NCI-H1694 (cell line): ENCODE results near the gene MGAT3.

Source experiments
- DNase-seq: peaks from one replicate; lab custom pipeline; 2025; lab: John Stamatoyannopoulos, UW

The MGAT3 gene

DNA sequence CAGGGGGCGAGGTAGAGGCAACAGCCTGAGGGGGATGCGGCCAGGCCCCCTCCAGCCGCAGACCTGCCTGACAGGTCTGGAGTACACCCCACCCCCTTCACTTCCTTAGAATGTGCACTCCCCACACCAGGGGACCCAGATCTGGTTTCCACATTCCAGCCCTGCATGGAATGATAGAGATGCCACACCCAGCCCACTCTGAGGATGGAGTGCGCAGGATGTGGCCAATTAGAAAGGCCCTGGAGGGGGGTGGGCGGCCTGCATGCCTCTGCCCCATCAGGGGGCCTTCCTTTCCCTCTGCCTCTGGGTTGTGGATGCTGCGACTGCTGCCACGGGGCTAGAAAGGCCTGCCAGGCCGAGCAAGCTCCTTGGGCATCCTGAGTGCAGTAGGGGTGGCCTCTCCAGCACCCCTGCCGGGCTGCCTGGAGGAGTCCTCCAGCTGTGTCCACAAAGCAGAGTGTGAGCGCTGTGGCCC lies 28.2 kb upstream of the MGAT3 start:
- no peak for DNase-seq

DNA sequence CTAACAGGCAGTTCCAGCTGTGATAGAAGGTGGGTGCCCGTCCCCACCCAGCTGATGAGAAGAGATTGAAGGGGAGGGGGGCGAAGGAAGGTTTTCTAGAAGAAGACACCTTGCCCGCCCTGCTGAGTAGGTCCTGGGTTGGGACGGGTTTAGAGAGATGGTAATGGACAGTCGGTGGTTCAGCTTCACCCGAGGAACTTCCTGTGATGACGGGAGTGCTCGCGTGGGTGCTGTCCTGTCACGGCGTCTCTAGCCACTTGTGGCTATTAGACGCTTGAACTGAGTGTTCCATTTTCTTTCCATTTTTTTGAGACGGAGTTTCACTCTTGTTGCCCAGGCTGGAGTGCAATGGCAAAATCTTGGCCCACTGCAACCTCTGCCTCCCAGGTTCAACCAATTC lies 27.6 kb upstream of the MGAT3 start:
- DNase-seq = no peak

DNA sequence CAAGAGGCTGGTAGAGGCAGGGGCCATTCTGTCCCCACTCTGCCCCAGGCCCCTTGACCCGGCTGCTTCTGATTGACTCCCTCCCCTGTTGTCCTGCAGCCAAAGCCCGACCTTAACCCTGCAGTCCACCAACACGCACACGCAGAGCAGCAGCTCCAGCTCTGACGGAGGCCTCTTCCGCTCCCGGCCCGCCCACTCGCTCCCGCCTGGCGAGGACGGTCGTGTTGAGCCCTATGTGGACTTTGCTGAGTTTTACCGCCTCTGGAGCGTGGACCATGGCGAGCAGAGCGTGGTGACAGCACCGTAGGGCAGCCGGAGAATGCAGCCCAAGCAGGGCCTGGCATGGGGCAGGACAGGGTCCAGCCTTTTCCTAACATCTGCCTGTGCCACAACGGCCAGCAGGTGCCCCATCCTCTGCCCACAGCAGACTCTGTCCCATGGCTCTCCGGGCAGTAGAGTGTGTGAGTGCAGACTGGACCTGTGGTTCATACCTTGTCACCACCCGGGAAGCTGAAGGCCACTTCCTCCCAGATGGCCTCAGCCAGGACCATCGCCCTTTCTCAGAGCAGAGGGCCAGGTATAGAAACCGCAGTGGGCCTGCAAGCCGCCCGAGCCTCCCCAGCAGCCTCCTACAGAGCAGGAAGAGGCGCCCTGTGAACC lies 26.8 kb upstream of the MGAT3 start:
- DNase-seq = no peak

DNA sequence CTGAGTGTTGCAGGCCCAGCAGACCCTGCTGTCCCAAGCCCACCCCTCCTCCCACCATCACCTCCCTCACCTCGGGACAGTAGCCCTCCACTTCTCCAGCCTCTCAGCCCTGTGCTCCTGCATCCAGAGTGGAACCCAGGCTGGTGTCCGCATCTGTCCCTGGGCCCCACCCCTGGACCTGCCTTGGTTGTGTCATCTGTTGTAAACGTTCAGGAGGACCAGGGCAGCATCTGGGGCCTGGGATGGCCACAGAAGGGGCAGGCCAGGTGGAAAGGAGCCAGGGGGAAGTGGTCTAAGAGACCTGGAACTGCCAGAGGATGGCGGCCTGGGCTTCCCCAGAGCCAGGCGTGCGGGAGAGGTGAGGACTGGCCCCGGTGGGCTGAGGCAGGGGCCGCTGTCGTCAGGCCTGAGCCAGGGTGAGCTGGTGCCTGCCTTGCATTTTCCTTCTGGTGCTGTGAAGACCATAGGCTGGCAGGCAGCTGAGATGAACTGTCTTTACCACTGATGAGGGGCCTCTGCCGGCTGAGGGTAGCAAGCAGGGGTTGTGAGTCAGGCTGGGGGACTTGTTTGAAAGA lies 26.1 kb upstream of the MGAT3 start:
- no peak for DNase-seq

DNA sequence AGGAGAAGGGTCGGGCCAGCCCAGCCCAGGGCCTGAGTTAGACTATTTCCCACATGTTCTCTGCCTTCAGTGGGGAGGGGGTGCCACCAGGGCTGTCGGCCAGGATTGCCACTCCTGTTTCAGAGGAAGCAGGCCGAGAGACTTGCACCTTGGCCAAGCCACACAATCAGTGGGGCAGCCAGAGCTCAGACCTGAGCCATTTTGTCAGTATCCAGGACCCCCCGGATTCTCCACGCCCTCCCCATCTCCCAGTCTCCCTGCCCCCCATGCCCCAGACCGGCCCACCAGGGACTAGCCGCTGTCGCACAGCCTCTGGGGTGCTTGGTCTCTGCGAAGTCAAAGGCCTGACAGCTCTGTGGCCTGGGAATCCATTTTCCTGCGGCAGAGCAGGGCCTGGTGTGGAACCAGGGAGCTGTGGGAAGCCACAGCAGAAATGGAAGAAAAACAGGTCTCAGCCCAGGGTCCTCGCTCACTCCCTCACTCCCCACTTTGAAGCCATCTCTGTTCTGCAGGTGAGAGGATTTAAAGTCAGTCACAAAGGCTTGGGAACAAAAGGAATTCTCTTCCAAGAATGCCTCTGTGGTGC lies 25.5 kb upstream of the MGAT3 start:
- DNase-seq = no peak

DNA sequence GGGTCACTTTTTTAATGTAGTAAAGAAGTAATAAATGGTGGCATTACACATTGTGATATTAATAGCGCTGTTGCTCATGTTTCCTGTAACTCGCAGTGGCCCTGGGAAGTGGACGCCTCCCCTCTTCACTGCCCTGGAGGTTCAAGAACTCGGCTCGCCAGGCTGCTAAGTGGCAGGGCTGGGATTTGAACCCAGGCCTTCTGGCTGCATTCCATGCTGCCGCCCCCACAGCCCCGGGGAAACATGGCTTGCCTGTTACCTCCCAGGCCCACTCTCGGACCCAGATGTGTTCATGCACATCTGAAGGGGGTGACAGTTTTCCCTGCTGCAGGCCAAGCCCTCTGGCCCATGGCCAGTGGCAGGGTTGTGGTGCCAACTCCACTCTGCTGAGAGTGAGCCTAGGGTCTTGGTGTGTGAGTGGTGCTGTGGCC lies 25.0 kb upstream of the MGAT3 start:
- no peak for DNase-seq

DNA sequence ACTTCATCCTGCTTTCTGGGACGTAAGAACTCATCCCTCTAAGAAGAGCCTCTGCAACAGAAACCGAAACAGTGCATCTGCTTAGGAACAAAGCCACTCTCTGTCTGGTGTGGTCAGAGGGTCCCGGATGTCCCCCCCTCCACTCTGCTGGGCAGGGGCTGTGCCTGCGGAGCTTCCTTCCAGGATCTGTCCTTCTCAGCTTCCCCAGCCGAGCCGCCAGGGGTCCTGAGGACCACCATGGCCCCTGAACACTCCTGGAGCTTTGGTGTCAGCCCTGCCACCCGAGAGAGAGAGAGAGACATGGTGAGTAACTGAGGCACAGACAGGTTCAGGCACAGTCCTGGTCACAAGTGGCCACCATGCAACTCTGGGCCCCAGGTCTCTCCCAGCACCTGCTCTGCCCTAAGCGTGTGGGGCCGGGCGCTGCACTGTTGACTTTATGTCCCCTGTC lies 24.4 kb upstream of the MGAT3 start:
- DNase-seq = no peak

DNA sequence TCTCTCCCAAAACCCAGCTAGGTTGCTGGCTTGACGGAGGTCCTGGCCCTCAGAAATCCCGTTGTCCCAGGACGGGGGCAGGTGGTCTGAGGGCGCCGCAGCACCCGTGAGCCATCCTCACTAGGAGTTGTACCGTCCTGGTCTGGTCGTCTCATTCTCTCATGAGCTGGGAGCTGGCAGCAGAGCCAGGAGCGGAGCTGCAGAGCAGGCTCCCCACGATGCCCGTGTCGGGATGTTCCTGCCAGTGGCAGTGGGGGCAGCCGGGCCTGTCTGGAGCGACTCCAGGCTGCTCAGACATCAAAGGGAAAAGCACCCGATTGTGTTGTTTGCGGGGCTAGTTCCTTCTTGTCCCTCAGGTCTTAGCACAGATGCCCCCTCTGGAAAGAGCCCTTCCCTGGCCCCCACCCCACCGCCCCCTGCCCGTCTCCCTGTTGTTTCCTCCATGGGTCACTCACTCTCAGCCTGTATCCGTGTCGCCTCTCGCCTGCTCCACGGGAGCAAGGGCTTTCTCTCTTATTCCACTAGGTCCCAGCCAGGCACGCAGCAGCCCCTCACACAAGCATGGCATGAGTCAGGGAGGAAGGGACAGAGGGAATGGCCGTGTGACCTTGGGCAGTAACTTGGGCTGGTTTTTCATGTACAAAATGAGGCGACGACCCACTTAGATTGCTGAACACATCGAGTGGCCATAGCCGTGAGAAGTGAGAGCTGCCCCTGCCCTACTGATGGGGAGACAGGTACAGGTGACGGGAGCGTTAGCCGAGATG lies 23.2 kb upstream of the MGAT3 start:
- DNase-seq = no peak

DNA sequence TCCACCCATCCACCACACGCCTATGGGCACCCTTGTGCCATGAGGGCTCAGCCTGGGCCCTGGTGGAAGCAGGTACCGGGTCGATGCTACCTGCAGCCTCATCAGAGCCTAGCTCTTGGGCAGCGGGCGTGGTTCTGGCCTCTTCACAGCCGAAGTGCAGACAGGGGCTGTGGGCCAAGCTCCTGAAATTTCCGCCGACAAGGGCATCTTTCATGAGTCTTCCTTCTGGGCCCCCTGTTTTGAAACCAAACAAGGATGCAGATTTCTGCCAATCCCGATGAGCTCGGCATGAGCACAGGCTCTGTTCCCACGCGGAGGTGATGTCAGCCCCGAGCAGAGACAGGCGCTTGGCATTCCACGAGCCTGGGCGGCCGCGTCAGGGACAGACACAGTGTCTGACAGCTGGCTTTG lies 22.6 kb upstream of the MGAT3 start:
- no peak for DNase-seq

DNA sequence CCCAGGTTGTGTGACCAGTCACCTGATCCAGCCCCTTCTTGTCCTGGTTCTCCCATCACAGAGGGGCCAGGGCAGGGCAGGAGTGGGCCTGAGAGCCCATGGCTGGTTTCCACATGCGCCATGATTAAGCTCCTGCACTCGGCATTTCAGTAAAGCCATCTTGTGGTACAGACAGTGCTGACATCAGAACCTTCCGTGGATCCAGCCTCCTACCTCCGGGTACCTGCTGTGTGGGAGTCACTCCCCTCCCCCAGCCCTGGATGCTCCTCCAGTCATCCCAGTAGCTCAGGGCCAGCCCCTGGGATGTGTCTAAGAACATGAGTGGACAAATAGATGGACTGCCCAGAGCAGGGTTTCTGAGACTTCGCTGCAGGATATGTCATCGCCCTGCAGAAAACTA lies 22.1 kb upstream of the MGAT3 start:
- DNase-seq = no peak

DNA sequence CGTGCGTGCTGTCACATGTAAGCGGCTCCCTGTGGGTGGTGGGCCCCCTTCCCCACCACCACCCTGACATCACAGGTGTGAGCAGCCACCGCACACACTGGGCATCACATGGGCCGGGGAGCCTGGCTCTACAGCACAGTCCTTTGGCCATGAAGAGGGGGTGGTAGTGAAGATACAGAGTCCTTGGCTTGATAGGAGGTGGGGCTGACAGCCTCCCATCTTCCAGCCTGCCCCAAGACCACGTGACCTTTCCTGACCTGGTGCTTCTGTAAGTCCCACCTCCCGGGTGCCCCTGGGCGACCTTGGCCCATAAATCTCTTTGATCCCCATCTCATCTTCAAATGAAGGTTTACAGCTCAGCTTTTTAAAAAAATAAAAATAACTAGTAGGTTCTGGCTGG lies 21.2 kb upstream of the MGAT3 start:
- no peak for DNase-seq

DNA sequence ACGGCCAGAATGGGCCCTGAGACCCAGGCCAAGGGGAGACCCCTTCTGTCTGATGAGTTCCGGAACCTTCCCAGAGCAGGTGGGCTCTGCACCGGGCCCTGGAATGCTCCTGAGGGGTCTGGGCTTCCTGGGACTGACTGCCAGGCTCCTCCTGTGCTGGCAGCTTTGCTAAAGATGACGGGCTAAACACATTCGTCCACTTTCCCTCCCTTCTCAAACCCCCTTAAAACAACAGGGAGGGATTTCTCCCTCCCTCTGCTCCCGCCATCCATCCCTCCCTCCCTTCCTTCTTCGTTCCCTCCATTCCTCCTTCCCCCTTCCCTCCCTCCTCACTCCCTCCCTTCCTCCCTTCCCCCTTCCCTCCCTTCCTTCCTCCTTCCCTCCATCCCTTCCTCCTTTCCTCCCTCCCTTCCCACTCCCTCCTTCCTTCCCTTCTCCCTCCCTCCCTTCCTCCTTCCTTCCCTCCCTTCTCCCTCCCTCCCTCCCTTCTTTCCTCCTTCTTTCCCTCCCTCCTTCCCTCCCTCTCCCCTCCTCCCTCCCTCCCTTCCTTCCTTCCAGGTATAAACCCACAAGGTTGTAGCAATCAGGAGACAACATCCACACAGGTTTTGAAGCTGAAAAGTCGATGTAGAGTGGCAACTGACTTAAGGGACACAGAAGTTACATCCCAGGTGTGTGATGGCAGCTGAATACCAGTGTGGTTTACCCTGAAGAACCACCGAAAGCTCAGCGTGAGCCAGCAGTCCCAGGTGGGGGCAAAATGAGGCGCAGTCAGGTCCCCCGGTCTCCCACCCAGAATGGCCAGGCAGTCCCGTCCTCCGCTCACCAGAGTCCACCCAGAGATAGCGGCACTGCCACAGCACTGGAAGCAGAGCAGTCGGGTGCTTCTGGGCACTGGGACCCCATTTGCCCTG lies 18.8 kb upstream of the MGAT3 start:
- DNase-seq = no peak

DNA sequence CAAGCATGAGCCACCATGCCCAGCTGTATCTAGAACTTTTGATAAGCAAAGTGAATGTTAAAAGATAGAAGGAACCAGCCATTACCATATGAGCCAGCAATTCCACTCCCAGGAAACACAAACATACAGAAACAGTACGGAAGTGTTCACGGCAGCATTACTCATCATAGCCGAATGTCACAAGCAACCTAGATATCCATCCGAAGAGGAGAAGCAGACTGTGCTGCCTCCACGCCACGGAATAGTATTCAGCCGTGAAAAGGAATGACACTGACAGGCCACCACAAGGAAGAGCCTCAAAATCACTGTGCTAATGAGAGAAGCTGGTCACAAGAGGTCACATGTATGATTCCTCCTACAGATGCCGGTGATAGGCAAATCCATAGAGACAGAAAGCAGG lies 17.6 kb upstream of the MGAT3 start:
- no peak for DNase-seq

DNA sequence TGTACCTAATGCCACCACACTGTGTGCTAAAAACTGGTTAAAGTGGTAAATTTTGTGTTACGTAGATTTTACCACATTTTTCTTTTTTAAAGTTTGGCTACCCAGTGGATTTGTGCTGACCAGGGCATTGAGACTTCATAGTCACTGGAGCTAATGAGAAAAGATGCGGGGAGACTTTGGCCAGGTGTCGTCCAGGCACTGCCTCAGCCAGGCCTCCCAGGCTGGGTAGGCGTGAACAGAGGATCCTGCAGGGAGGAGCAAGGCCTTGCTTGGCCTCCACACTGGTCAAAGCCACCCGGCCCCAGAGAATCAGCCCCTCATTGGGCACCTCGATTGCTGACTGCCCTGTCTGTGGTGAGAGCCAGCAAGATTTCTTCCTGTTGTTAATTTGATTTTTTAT lies 13.4 kb upstream of the MGAT3 start:
- no peak for DNase-seq

DNA sequence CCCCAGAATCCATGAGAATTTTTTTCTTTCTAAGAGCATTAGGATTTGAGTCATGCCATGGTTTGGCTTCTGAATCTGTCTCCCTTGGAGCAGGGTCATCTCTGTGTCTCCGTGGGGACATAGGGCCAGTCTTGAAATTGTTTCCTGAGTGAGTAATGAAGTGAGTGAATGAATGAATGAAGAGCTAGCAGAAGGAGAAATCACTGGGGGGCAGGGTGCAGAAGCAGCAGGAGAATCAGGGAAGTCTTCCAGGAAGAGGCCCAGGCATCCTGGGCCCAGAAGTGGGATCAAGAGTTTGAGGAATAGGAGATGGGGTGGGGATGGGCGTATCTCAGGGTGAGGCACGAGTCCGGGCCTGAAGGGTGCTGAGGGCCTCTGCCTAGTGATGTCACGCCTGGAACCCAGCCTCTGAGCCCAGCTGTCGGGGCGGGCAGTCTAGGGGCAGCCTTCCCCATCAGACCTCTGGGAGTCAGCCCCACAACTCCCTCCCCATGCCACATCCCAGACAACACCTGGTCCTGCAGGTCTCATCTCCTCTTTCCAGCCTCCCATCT lies 12.5 kb upstream of the MGAT3 start:
- no peak for DNase-seq

DNA sequence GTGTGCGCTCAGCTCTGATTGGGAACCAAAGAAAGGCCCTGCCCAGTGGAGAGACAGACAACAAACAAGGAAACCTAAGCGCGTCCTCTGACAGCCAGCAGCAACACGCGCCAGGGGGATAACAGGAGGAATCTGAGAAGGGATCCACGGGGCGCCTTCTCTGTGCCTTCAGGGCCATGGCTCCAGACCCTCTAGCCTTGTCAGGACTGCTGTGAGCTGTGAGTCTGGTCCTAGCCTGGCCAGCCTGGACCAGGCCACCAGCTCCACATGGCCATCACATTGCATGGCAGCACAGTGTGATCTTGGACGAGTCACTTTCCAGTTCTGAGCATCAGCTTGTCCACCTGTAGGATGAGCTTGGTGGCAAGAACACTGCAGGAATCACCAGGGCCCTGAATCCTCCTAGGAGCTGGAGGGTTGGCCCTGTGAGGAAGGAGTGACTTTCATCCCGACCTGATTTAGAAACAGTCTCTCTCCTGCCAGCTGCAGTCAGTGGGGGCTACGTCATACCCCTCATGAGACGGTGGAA lies 11.8 kb upstream of the MGAT3 start:
- no peak for DNase-seq

DNA sequence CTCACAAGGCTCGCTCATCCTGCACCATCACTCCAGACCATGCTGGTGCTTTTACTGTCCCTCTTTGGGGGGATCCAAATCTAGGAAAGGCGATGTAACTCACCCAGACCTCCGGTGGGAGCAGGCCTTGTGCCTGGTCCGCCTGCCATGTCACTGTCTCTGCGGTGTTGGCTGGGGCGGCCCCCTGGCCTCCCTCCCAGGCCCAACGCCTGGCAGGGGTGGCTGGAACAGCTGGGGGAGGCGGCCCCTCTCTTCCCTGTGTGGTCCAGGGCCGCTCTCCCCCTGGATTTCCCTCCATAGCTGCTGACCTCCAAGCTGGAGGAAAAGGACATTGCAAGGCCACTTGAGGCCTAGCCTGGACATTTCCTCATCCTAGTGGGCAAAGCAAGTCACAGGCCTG lies 11.1 kb upstream of the MGAT3 start:
- no peak for DNase-seq

DNA sequence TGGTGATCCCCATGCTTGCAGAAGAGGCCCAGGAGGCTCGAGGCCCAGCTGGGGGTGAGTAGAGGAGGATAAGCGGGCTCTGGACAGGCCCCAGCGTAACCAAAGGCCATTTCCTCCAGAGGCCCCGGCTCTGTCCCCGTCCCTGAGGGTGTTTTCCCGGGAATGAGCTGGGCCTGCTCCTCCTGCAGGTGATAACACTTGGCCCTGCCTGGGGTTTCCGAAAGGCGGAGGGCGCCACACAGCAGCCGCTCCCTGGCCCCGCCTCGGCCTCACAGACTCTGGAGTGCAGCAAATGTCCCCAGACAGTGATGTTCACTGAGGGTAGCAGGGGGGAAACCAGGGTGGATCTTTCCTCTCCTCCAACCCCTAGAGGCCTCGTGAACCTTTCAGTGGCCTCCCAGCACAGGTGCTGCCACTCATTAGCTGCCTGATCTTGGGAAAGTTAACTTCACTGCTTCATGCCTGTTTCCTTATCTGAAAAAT lies 10.5 kb upstream of the MGAT3 start:
- no peak for DNase-seq

DNA sequence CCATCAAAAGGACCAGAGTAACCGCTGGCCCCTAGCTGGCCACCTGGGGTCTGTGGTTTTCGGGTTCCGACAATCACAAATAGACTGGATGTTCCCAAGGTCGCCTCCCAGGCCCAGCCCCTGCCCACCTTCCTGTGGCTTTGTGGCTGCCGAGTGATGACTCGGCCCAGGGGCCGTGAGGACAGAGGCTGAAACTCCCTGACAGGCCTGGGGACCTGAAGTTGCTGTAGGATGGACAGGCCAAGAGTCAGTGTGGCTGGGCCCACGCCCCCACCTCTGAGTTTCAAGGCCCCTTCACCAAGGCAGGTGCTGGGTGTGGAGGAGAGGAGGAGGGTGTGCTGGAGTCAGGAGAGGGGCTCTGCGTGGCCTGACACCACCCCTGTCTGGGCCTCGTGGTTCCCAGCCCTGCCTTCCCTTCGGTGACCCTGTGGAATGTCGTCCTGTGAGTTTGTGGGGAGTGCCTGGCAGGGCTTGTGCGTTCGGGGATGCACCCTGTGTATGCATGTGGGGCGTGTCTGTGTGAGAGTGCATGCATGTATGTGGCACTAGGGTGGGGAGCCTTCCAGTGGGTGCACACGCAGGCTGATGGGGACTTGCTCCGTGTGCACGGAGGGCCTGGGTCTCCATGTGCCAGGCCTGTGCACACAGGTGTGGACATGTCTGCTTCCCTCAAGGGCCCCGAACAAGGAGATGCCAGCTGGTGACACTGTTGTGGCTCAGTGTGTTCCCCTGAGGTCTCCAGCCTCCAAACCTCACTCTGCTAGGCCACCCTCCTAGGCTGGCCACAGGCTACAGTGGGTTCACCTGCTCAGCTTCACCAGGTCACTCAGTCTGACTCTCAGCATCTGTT lies 8.4 kb upstream of the MGAT3 start:
- DNase-seq = no peak

DNA sequence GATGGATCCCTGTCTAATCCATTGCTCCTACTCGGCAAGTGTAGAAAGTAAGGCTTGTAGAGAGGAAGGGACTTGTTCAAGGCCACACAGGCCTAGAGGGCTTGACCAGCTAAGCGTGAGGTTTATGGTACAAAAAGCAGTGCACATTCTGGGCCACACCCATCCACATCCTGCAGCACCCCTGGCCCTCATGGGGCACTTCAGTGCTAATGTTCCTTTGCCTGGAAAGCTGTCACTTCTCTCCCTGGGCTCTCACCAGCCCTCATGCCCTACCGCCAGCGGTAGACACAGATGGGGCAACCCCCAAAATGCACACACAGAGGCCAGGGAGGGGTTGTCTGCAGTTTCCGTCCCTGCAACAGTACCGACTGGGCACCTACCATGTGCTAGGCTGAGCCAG lies 7.1 kb upstream of the MGAT3 start:
- DNase-seq = no peak
